Pulmonary artery endothelial cell (primary cell): ENCODE results near the gene NANOG. TPM values are rescaled to one million over a fixed set of nuclear protein-coding genes. Genes with fewer than 3 reads are reported as not detected.
A peak's percentile ranks its signal among the peaks of the same experiment; 100 is the strongest.
"Not testable (repeated sequence)": the region's sequence is repeated elsewhere in the genome, so short reads cannot be mapped to it uniquely, and the experiment has no call there.

Source experiments
- DNase-seq: peaks from one replicate; pipeline ENCODE4 v3.0.0-alpha.2; 2011; ENCODE audit warnings: low read depth, low spot score
- total RNA-seq: library from RNA; depleted of rRNA; stranded (reverse); fragments of >200 nt; gene quantifications from 2 replicates; pipeline ENCODE4 v1.2.3, GENCODE V29; 2014

Gene NANOG
- total RNA-seq, 1 donor from 2014 or later, result not detected

- no peak for DNase-seq
These were observed 12.3 kb downstream of the NANOG start for GRCh38 chr12:7801460-7801859.

GRCh38 chr12:7806319-7806718 lies 17.1 kb downstream of the NANOG start:
- DNase-seq, result not testable (repeated sequence)

GRCh38 chr12:7806863-7807487 lies 17.8 kb downstream of the NANOG start:
- peak; percentile 30 for DNase-seq

GRCh38 chr12:7825754-7826153 lies 36.6 kb downstream of the NANOG start:
- not testable (repeated sequence) for DNase-seq

- not testable (repeated sequence) for DNase-seq
These were observed 40.5 kb downstream of the NANOG start for GRCh38 chr12:7829737-7830136.

- DNase-seq, result no peak
These were observed 43.0 kb downstream of the NANOG start for GRCh38 chr12:7832059-7832696.

- DNase-seq, result not testable (repeated sequence)
These were observed 44.0 kb downstream of the NANOG start for GRCh38 chr12:7833201-7833600.

GRCh38 chr12:7833831-7834230 lies 44.6 kb downstream of the NANOG start:
- no peak for DNase-seq

- no peak for DNase-seq
These were observed 45.5 kb downstream of the NANOG start for GRCh38 chr12:7834701-7835100.

GRCh38 chr12:7835116-7835515 lies 45.9 kb downstream of the NANOG start:
- DNase-seq, result no peak

GRCh38 chr12:7835766-7836165 lies 46.6 kb downstream of the NANOG start:
- DNase-seq, result no peak

GRCh38 chr12:7837366-7837765 lies 48.2 kb downstream of the NANOG start:
- DNase-seq, result no peak

- not testable (repeated sequence) for DNase-seq
These were observed 50.0 kb downstream of the NANOG start for GRCh38 chr12:7839226-7839625.

GRCh38 chr12:7839848-7840247 lies 50.6 kb downstream of the NANOG start:
- DNase-seq, result not testable (repeated sequence)

- not testable (repeated sequence) for DNase-seq
These were observed 53.2 kb downstream of the NANOG start for GRCh38 chr12:7842444-7842843.

- DNase-seq, result not testable (repeated sequence)
These were observed 53.9 kb downstream of the NANOG start for GRCh38 chr12:7843149-7843548.

- DNase-seq, result not testable (repeated sequence)
These were observed 54.4 kb downstream of the NANOG start for GRCh38 chr12:7843583-7843982.

GRCh38 chr12:7844116-7844515 lies 54.9 kb downstream of the NANOG start:
- no peak for DNase-seq

- peak; percentile 32 for DNase-seq
These were observed 58.3 kb downstream of the NANOG start for GRCh38 chr12:7847226-7848097.

GRCh38 chr12:7848098-7848422 lies 58.9 kb downstream of the NANOG start:
- DNase-seq, result not testable (repeated sequence)
